A549 (cell line): ENCODE data around the gene ITPRID2.
"Not testable (repeated sequence)": the region's sequence is repeated elsewhere in the genome, so short reads cannot be mapped to it uniquely, and the experiment has no call there.

Source experiments
- CTCF ChIP-seq: fragments of >200 bp; sonication (Bioruptor Twin); formaldehyde crosslinking; IDR thresholded peaks from 3 replicates; pipeline ENCODE4 v1.5.1; 2016
- JUN ChIP-seq, 2 experiments: fragments of >200 bp; sonication (Bioruptor Twin); formaldehyde crosslinking; IDR thresholded peaks; 2 replicates in 1 of 2; 3 replicates in 1 of 2; pipeline ENCODE4 v1.6.1; 2016 to 2017
- ZNF302 ChIP-seq: fragments of 250-450 bp; sonication (Bioruptor Pico); IDR thresholded peaks from 2 replicates; pipeline ENCODE4 v1.9.0; 2021; ENCODE audit warnings: inconsistent platforms, mild to moderate bottlenecking, moderate library complexity

GRCh38 chr2:181961167-181961566, 69.6 kb downstream of the ITPRID2 start:
- not testable (repeated sequence) for TF ChIP-seq JUN (IDR thresholded peaks at IDR 0.05); ZNF302; CTCF
